VCaP (cell line): ENCODE measurements around the gene ABCB11.

Source experiments
- H3K27ac ChIP-seq: fragments of 450-650 bp; 2 replicates; pipeline ENCODE4 v1.5.1; 2017
- CTCF ChIP-seq: fragments of 450-650 bp; conservative IDR thresholded peaks from 2 replicates; pipeline ENCODE4 v1.5.1; 2017; ENCODE audit warnings: mild to moderate bottlenecking, moderate library complexity

Gene ABCB11

GRCh38 chr2:169031202-169031601 is at the start of gene ABCB11:
Gene ABCB11 (minus strand): TSS chr2:169031324. CDS start chr2:169018125, 13,199 bp downstream.
- no peak for TF ChIP-seq CTCF
- H3K27ac ChIP-seq, result no peak within 1 kb of the TSS

GRCh38 chr2:169080250-169081069 is 49.3 kb upstream of the ABCB11 start:
- no peak for TF ChIP-seq CTCF
- H3K27ac ChIP-seq, result no peak overlapping the region

GRCh38 chr2:169077674-169078240 is 46.6 kb upstream of the ABCB11 start:
- no peak for TF ChIP-seq CTCF
- no peak overlapping the region for H3K27ac ChIP-seq

GRCh38 chr2:169073963-169074751 is 43.0 kb upstream of the ABCB11 start:
- H3K27ac ChIP-seq, result no peak overlapping the region
- TF ChIP-seq CTCF, result no peak

GRCh38 chr2:169073211-169073962 is 42.3 kb upstream of the ABCB11 start:
- no peak for TF ChIP-seq CTCF
- no peak overlapping the region for H3K27ac ChIP-seq

GRCh38 chr2:169072163-169072925 is 41.2 kb upstream of the ABCB11 start:
- H3K27ac ChIP-seq, result no peak overlapping the region
- TF ChIP-seq CTCF, result no peak
